HEK293 (cell line): ENCODE data around the gene TBXA2R.

Experiments used
- CTCF ChIA-PET: fragments of 350-600 bp; formaldehyde crosslinking; extraction: SDS; loops from one replicate; lab custom pipeline; 2021; ENCODE audit warnings: antibody characterized with exemption; lab: Yijun Ruan, JAX
- POLR2A ChIA-PET: fragments of 300-600 bp; formaldehyde crosslinking; extraction: SDS; loops from one replicate; lab custom pipeline; 2020; ENCODE audit warnings: antibody characterized with exemption, inconsistent platforms; lab: Yijun Ruan, JAX
- H3K27ac ChIP-seq: fragments of 200-500 bp; sonication (Bioruptor generic); 2 replicates; pipeline ENCODE4 v1.5.1; 2014; ENCODE audit warnings: low read depth, low read length, control low read depth, inconsistent platforms; ENCODE audit errors: extremely low read depth
- H3K36me3 ChIP-seq, 2 experiments: fragments of 200-500 bp in 1 of 2; sonication (Bioruptor generic) in 1 of 2; 1 replicate in 1 of 2; 2 replicates in 1 of 2; pipeline ENCODE4 v1.5.1; 2014 to 2017; ENCODE audit warnings: inconsistent platforms in 2 of 2, low read length in 2 of 2; ENCODE audit not compliant: control insufficient read depth in 2 of 2, insufficient read depth in 1 of 2
- H3K4me1 ChIP-seq: fragments of 200-500 bp; sonication (Bioruptor generic); 2 replicates; pipeline ENCODE4 v1.5.1; 2014; ENCODE audit warnings: mild to moderate bottlenecking, low read length, inconsistent platforms; ENCODE audit not compliant: control insufficient read depth, insufficient read depth
- H3K4me3 ChIP-seq: 2 replicates; pipeline ENCODE4 v1.5.1; 2011; ENCODE audit warnings: low read depth, mild to moderate bottlenecking, control low read depth, low read length, moderate library complexity
- H3K9me3 ChIP-seq: fragments of 200-500 bp; sonication (Bioruptor generic); 2 replicates; pipeline ENCODE4 v1.5.1; 2014; ENCODE audit warnings: low read depth, low read length, inconsistent platforms; ENCODE audit not compliant: control insufficient read depth, insufficient read depth
- BCL11B ChIP-seq: fragments of 450-650 bp; formaldehyde crosslinking; IDR thresholded peaks from 2 replicates; pipeline ENCODE4 v1.5.1; 2016; ENCODE audit warnings: low read depth, missing biosample characterization, missing genetic modification characterization
- GLIS1 ChIP-seq: fragments of 450-650 bp; formaldehyde crosslinking; IDR thresholded peaks from 2 replicates; pipeline ENCODE4 v1.5.1; 2016; ENCODE audit warnings: missing biosample characterization, missing genetic modification characterization
- KLF16 ChIP-seq: fragments of 450-650 bp; formaldehyde crosslinking; IDR thresholded peaks from 2 replicates; pipeline ENCODE4 v1.5.1; 2017; ENCODE audit warnings: missing biosample characterization, missing genetic modification characterization
- PRDM1 ChIP-seq: fragments of 450-650 bp; formaldehyde crosslinking; IDR thresholded peaks from 2 replicates; pipeline ENCODE4; 2016; ENCODE audit warnings: missing biosample characterization, missing genetic modification characterization
- SCRT1 ChIP-seq: fragments of 450-650 bp; formaldehyde crosslinking; IDR thresholded peaks from 2 replicates; pipeline ENCODE4 v1.5.1; 2016; ENCODE audit warnings: missing biosample characterization, missing genetic modification characterization, borderline replicate concordance
- SETDB1 ChIP-seq: IDR thresholded peaks from one replicate; pipeline ENCODE4 v1.6.1; 2017; ENCODE audit warnings: mild to moderate bottlenecking, low read length, moderate library complexity, mixed read lengths; ENCODE audit not compliant: insufficient read length
- ZNF16 ChIP-seq: fragments of 450-650 bp; formaldehyde crosslinking; IDR thresholded peaks from 2 replicates; pipeline ENCODE4 v1.5.1; 2016; ENCODE audit warnings: low read depth, missing biosample characterization, missing genetic modification characterization
- ZNF169 ChIP-seq: fragments of 450-650 bp; formaldehyde crosslinking; IDR thresholded peaks from 2 replicates; pipeline ENCODE4 v1.5.1; 2016; ENCODE audit warnings: missing biosample characterization, missing genetic modification characterization
- ZNF23 ChIP-seq: fragments of 450-650 bp; formaldehyde crosslinking; IDR thresholded peaks from 2 replicates; pipeline ENCODE4 v1.5.1; 2016; ENCODE audit warnings: missing biosample characterization, missing genetic modification characterization, borderline replicate concordance
- ZNF24 ChIP-seq: fragments of 450-650 bp; formaldehyde crosslinking; IDR thresholded peaks from 2 replicates; pipeline ENCODE4 v1.5.1; 2016; ENCODE audit warnings: missing biosample characterization, missing genetic modification characterization
- ZNF26 ChIP-seq: fragments of 450-650 bp; formaldehyde crosslinking; IDR thresholded peaks from 2 replicates; pipeline ENCODE4 v1.5.1; 2016; ENCODE audit warnings: missing biosample characterization, missing genetic modification characterization
- ZNF274 ChIP-seq, 2 experiments: fragments of 200-500 bp in 1 of 2; fragments of 450-650 bp in 1 of 2; sonication (Bioruptor generic) in 1 of 2; formaldehyde crosslinking in 1 of 2; IDR thresholded peaks; 2 replicates each; pipeline versions ENCODE4 v1.5.1 to v1.6.1; 2014 to 2016; ENCODE audit warnings: borderline replicate concordance in 1 of 2, inconsistent platforms in 1 of 2, low read length in 1 of 2, missing biosample characterization in 1 of 2, missing genetic modification characterization in 1 of 2
- ZNF302 ChIP-seq: fragments of 450-650 bp; formaldehyde crosslinking; IDR thresholded peaks from 2 replicates; pipeline ENCODE4 v1.5.1; 2016; ENCODE audit warnings: missing biosample characterization, missing genetic modification characterization, low read depth
- ZNF350 ChIP-seq: fragments of 450-650 bp; formaldehyde crosslinking; IDR thresholded peaks from 2 replicates; pipeline ENCODE4 v1.5.0; 2017; ENCODE audit warnings: missing biosample characterization, mild to moderate bottlenecking, missing genetic modification characterization
- ZNF37A ChIP-seq: fragments of 450-650 bp; IDR thresholded peaks from 2 replicates; pipeline ENCODE4 v1.5.1; 2018; ENCODE audit warnings: missing biosample characterization, missing genetic modification characterization
- ZNF560 ChIP-seq: fragments of 450-650 bp; formaldehyde crosslinking; IDR thresholded peaks from 2 replicates; pipeline ENCODE4 v1.5.1; 2017; ENCODE audit warnings: missing biosample characterization, missing genetic modification characterization, borderline replicate concordance
- ZNF580 ChIP-seq: fragments of 450-650 bp; formaldehyde crosslinking; IDR thresholded peaks from 2 replicates; pipeline ENCODE4 v1.5.1; 2016; ENCODE audit warnings: missing biosample characterization, missing genetic modification characterization
- ZNF707 ChIP-seq: fragments of 450-650 bp; formaldehyde crosslinking; IDR thresholded peaks from 2 replicates; pipeline ENCODE4 v1.5.1; 2016; ENCODE audit warnings: missing biosample characterization, missing genetic modification characterization
- ZNF768 ChIP-seq: fragments of 450-650 bp; formaldehyde crosslinking; IDR thresholded peaks from 2 replicates; pipeline ENCODE4 v1.5.1; 2018; ENCODE audit warnings: missing biosample characterization, mild to moderate bottlenecking, missing genetic modification characterization
- ZNF830 ChIP-seq: fragments of 450-650 bp; IDR thresholded peaks from 2 replicates; pipeline ENCODE4 v1.5.0; 2018; ENCODE audit warnings: missing biosample characterization, missing genetic modification characterization, low read depth, mild to moderate bottlenecking, moderate library complexity
- ZNF843 ChIP-seq: fragments of 450-650 bp; formaldehyde crosslinking; IDR thresholded peaks from 2 replicates; pipeline ENCODE4 v1.5.1; 2016; ENCODE audit warnings: missing biosample characterization, missing genetic modification characterization
- TF ChIP-seq, protein P1 (sequence below): fragments of 450-650 bp; formaldehyde crosslinking; conservative IDR thresholded peaks from 2 replicates; pipeline ENCODE4 v1.5.1; 2016; ENCODE audit warnings: low read depth, missing biosample characterization, missing genetic modification characterization
- TF ChIP-seq, protein P2 (sequence below): fragments of 450-650 bp; formaldehyde crosslinking; IDR thresholded peaks from 2 replicates; pipeline ENCODE4 v1.5.1; 2016; ENCODE audit warnings: missing biosample characterization, missing genetic modification characterization

TBXA2R gene

GRCh38 chr19:3599776-3600187, 6.9 kb downstream of the TBXA2R start:
- Histone ChIP-seq H3K4me1 (no peaks in the 10 kb centered on the region), H3K9me3 (no peaks in the 10 kb centered on the region), H3K27ac (no peak overlapping the region), H3K36me3 (no peaks in the 10 kb centered on the region), H3K4me3 (no peak overlapping the region)
- TF ChIP-seq, protein P1, sequence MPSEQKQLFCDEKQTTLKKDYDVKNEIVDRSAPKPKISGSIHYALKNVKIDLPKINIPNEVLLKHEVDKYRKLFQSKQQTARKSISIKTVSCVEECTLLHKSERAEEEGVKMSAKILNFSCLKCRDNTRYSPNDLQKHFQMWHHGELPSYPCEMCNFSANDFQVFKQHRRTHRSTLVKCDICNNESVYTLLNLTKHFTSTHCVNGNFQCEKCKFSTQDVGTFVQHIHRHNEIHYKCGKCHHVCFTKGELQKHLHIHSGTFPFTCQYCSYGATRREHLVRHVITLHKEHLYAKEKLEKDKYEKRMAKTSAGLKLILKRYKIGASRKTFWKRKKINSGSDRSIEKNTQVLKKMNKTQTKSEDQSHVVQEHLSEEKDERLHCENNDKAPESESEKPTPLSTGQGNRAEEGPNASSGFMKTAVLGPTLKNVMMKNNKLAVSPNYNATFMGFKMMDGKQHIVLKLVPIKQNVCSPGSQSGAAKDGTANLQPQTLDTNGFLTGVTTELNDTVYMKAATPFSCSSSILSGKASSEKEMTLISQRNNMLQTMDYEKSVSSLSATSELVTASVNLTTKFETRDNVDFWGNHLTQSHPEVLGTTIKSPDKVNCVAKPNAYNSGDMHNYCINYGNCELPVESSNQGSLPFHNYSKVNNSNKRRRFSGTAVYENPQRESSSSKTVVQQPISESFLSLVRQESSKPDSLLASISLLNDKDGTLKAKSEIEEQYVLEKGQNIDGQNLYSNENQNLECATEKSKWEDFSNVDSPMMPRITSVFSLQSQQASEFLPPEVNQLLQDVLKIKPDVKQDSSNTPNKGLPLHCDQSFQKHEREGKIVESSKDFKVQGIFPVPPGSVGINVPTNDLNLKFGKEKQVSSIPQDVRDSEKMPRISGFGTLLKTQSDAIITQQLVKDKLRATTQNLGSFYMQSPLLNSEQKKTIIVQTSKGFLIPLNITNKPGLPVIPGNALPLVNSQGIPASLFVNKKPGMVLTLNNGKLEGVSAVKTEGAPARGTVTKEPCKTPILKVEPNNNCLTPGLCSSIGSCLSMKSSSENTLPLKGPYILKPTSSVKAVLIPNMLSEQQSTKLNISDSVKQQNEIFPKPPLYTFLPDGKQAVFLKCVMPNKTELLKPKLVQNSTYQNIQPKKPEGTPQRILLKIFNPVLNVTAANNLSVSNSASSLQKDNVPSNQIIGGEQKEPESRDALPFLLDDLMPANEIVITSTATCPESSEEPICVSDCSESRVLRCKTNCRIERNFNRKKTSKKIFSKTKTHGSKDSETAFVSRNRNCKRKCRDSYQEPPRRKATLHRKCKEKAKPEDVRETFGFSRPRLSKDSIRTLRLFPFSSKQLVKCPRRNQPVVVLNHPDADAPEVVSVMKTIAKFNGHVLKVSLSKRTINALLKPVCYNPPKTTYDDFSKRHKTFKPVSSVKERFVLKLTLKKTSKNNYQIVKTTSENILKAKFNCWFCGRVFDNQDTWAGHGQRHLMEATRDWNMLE (tag by site-specific recombination) = no peak
- TF ChIP-seq GLIS1 (tag by site-specific recombination) (no peak), ZNF302 (tag by site-specific recombination) (no peak), ZNF37A (tag by site-specific recombination) (no peak)
- ChIA-PET POLR2A (no interaction called here), CTCF (no interaction called here)

DNA sequence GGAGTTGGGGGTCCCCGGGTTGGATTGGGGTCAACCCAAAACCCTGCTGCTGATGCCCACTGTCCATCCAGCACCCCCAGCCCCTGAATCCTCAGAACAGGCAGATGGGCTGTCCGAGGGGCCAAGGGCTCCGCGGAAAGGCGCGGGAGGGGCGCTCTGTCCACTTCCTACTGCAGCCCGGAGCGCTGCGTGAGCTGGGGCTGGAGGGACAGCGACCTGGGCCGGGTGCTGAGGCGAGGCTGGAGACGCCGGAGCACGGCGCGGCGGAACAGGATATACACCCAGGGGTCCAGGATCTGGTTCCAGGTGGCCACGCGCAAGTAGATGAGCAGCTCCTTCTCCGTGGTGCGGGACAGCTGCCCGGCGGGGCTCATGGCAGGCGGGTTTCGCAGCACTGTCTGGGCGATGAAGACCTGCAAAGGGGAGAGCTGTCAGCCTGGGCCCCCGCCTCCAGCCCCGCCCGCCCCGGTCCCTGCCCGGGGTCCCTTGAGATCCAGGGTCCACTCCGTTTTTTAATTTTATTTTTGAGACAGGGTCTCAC, 11.1 kb downstream of the TBXA2R start:
- no peaks in the 10 kb centered on the region for H3K36me3 ChIP-seq
- ChIA-PET POLR2A (no interaction called here), CTCF (interaction anchor here (1.0 to 1.1 kb wide), 2 partner anchors 10 to 70 kb away, joined by 3 to 4 read pairs; partner anchors contain the start of gene GIPC3)
- no peaks in the 10 kb centered on the region for H3K4me1 ChIP-seq
- H3K27ac ChIP-seq = no peak overlapping the region
- no peaks in the 10 kb centered on the region for H3K9me3 ChIP-seq
- TF ChIP-seq ZNF24 (tag by site-specific recombination) (no peak), ZNF26 (tag by site-specific recombination) (no peak), ZNF16 (no peak), BCL11B (tag by site-specific recombination) (no peak), ZNF830 (tag by site-specific recombination) (no peak)
- no peak overlapping the region for H3K4me3 ChIP-seq

DNA sequence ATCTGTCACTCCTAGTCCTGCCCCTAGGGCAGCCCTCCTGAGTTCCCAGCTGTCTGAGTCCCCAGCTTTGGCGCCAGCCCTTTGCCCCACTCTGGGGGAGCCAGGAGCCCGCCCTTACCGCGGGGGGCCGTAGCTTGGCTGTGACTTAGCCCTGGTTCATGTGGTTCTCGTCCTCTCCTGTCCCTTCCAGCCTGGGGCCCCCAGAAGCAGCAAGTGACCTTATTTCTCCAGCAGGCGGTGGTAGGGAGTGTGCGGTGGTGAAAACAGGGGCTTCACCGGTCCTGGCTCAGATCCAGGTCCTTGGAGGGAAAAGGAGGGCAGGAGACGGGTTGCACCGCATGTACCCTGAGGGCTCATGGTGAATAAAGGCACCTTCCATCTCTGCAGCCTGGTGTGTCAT, 13.5 kb downstream of the TBXA2R start:
- Histone ChIP-seq H3K9me3 (no peaks in the 10 kb centered on the region), H3K4me1 (no peaks in the 10 kb centered on the region), H3K4me3 (no peak overlapping the region), H3K36me3 (no peaks in the 10 kb centered on the region), H3K27ac (no peak overlapping the region)
- ChIA-PET POLR2A (no interaction called here), CTCF (no interaction called here)
- TF ChIP-seq SETDB1 = no peak
- no peak for TF ChIP-seq ZNF350 (tag by site-specific recombination)
- TF ChIP-seq ZNF23 (tag by site-specific recombination) = no peak
- no peak for TF ChIP-seq ZNF169 (tag by site-specific recombination)
- TF ChIP-seq PRDM1 (tag by site-specific recombination) = no peak
- TF ChIP-seq ZNF580 (tag by site-specific recombination) = no peak
- TF ChIP-seq SCRT1 (tag by site-specific recombination) = no peak
- TF ChIP-seq BCL11B (tag by site-specific recombination) = no peak
- no peak for TF ChIP-seq ZNF560
- no peak for TF ChIP-seq KLF16
- TF ChIP-seq ZNF768 = no peak
- TF ChIP-seq ZNF707 (tag by site-specific recombination) = no peak
- TF ChIP-seq ZNF843 (tag by site-specific recombination) = no peak
- TF ChIP-seq, protein P2, sequence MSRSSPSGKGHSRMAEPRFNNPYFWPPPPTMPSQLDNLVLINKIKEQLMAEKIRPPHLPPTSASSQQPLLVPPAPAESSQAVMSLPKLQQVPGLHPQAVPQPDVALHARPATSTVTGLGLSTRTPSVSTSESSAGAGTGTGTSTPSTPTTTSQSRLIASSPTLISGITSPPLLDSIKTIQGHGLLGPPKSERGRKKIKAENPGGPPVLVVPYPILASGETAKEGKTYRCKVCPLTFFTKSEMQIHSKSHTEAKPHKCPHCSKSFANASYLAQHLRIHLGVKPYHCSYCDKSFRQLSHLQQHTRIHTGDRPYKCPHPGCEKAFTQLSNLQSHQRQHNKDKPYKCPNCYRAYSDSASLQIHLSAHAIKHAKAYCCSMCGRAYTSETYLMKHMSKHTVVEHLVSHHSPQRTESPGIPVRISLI = no peak
- no peak for TF ChIP-seq ZNF274 (IDR thresholded peaks at IDR 0.05; ENCODE audit: low read length)
- no peak for TF ChIP-seq ZNF274 (tag by site-specific recombination; IDR thresholded peaks at IDR 0.05; ENCODE audit: borderline replicate concordance)
